ENCODE data around the gene SLC9A9.

The SLC9A9 gene

GRCh38 chr3:143644370-143645089, 203.7 kb downstream of the SLC9A9 start:
- Histone ChIP-seq H3K27me3 (ENCODE audit: insufficient read depth, low read length) (no peaks in the 10 kb centered on the region), H3K79me2 (ENCODE audit: control insufficient read depth, insufficient read depth, low read length, poor library complexity) (no peaks in the 10 kb centered on the region), H3K4ac (ENCODE audit: low read depth, low read length) (no peak overlapping the region), H3K23ac (ENCODE audit: low read length) (no peak overlapping the region), H3K4me1 (ENCODE audit: control insufficient read depth in 1 of 2, insufficient read depth in 2 of 2, low read length in 2 of 2) (peaks cover 3% of the 10 kb centered on the region in 2 experiments), H3K14ac (ENCODE audit: low read length) (no peak overlapping the region), H4K8ac (ENCODE audit: low read depth, low read length) (no peak overlapping the region), H2BK5ac (ENCODE audit: low read depth, low read length, poor library complexity) (no peak overlapping the region), H3K9ac (ENCODE audit: low read length) (no peak overlapping the region), H3K18ac (ENCODE audit: low read length) (no peak overlapping the region), H3K36me3 (ENCODE audit: control insufficient read depth in 1 of 2, insufficient read depth in 2 of 2, low read length in 2 of 2) (peaks cover 0 to 2% of the 10 kb centered on the region in 2 experiments), H4K91ac (ENCODE audit: low read depth, low read length) (no peak overlapping the region), H3K9me3 (ENCODE audit: insufficient read depth, low read depth, low read length) (no peaks in the 10 kb centered on the region), H2BK12ac (ENCODE audit: low read length) (no peak overlapping the region), H2AFZ (ENCODE audit: insufficient read depth, low read length, poor library complexity) (no peak overlapping the region), H3K4me2 (ENCODE audit: low read length) (no peak overlapping the region), H2BK120ac (ENCODE audit: insufficient read depth, low read length, poor library complexity) (no peak overlapping the region), H3K79me1 (ENCODE audit: low read length) (no peaks in the 10 kb centered on the region), H4K12ac (ENCODE audit: low read depth, low read length) (no peak overlapping the region), H2AK5ac (ENCODE audit: low read length) (no peak overlapping the region), H3K27ac (ENCODE audit: low read depth, low read length) (no peak overlapping the region), H3K4me3 (ENCODE audit: low read depth, low read length) (no peak overlapping the region)
- no CpG with 5 or more reads among the region's 4 CpGs for WGBS (ENCODE audit: extremely low coverage, insufficient coverage, insufficient read length)
- DNase-seq = peak; percentile 38 to 79

- peaks cover 0 to 2% of the 10 kb centered on the region in 2 experiments for H3K36me3 ChIP-seq (ENCODE audit: control insufficient read depth in 1 of 2, insufficient read depth in 2 of 2, low read length in 2 of 2)
- no peak overlapping the region for H2AK5ac ChIP-seq (ENCODE audit: low read length)
- no peaks in the 10 kb centered on the region for H3K27me3 ChIP-seq (ENCODE audit: insufficient read depth, low read length)
- WGBS (ENCODE audit: extremely low coverage, insufficient coverage, insufficient read length) = no CpG with 5 or more reads among the region's 1 CpG
- no peak overlapping the region for H3K18ac ChIP-seq (ENCODE audit: low read length)
- no peaks in the 10 kb centered on the region for H3K79me2 ChIP-seq (ENCODE audit: control insufficient read depth, insufficient read depth, low read length, poor library complexity)
- H3K4me1 ChIP-seq (ENCODE audit: control insufficient read depth in 1 of 2, insufficient read depth in 2 of 2, low read length in 2 of 2) = peaks cover 3% of the 10 kb centered on the region in 2 experiments
- no peaks in the 10 kb centered on the region for H3K9me3 ChIP-seq (ENCODE audit: insufficient read depth, low read depth, low read length)
- H3K27ac ChIP-seq (ENCODE audit: low read depth, low read length) = no peak overlapping the region
- H4K12ac ChIP-seq (ENCODE audit: low read depth, low read length) = no peak overlapping the region
- no peak overlapping the region for H2BK5ac ChIP-seq (ENCODE audit: low read depth, low read length, poor library complexity)
- no peak overlapping the region for H4K8ac ChIP-seq (ENCODE audit: low read depth, low read length)
- H2BK120ac ChIP-seq (ENCODE audit: insufficient read depth, low read length, poor library complexity) = no peak overlapping the region
- no peak overlapping the region for H3K4me3 ChIP-seq (ENCODE audit: low read depth, low read length)
- no peak overlapping the region for H3K4ac ChIP-seq (ENCODE audit: low read depth, low read length)
- H3K14ac ChIP-seq (ENCODE audit: low read length) = no peak overlapping the region
- H3K23ac ChIP-seq (ENCODE audit: low read length) = no peak overlapping the region
- no peak overlapping the region for H3K4me2 ChIP-seq (ENCODE audit: low read length)
- no peak overlapping the region for H4K91ac ChIP-seq (ENCODE audit: low read depth, low read length)
- no peak overlapping the region for H3K9ac ChIP-seq (ENCODE audit: low read length)
- H3K79me1 ChIP-seq (ENCODE audit: low read length) = no peaks in the 10 kb centered on the region
- H2BK12ac ChIP-seq (ENCODE audit: low read length) = no peak overlapping the region
- no peak for DNase-seq
- H2AFZ ChIP-seq (ENCODE audit: insufficient read depth, low read length, poor library complexity) = no peak overlapping the region
These were observed 204.4 kb downstream of the SLC9A9 start for GRCh38 chr3:143643905-143644304.

- no peaks in the 10 kb centered on the region for H3K4me1 ChIP-seq (ENCODE audit: control insufficient read depth in 1 of 2, insufficient read depth in 2 of 2, low read length in 2 of 2)
- H3K18ac ChIP-seq (ENCODE audit: low read length) = no peak overlapping the region
- DNase-seq = no peak
- H3K14ac ChIP-seq (ENCODE audit: low read length) = no peak overlapping the region
- no peak overlapping the region for H3K27ac ChIP-seq (ENCODE audit: low read depth, low read length)
- no peaks in the 10 kb centered on the region for H3K36me3 ChIP-seq (ENCODE audit: control insufficient read depth in 1 of 2, insufficient read depth in 2 of 2, low read length in 2 of 2)
- no peaks in the 10 kb centered on the region for H3K27me3 ChIP-seq (ENCODE audit: insufficient read depth, low read length)
- no peak overlapping the region for H2AK5ac ChIP-seq (ENCODE audit: low read length)
- H3K79me1 ChIP-seq (ENCODE audit: low read length) = no peaks in the 10 kb centered on the region
- H3K4me2 ChIP-seq (ENCODE audit: low read length) = no peak overlapping the region
- no peak overlapping the region for H3K23ac ChIP-seq (ENCODE audit: low read length)
- H3K9me3 ChIP-seq (ENCODE audit: insufficient read depth, low read depth, low read length) = no peaks in the 10 kb centered on the region
- no peak overlapping the region for H3K9ac ChIP-seq (ENCODE audit: low read length)
- no peak overlapping the region for H4K8ac ChIP-seq (ENCODE audit: low read depth, low read length)
- WGBS (ENCODE audit: extremely low coverage, insufficient coverage, insufficient read length) = no CpG with 5 or more reads among the region's 3 CpGs
- H3K4ac ChIP-seq (ENCODE audit: low read depth, low read length) = no peak overlapping the region
- H2BK120ac ChIP-seq (ENCODE audit: insufficient read depth, low read length, poor library complexity) = no peak overlapping the region
- no peak overlapping the region for H2AFZ ChIP-seq (ENCODE audit: insufficient read depth, low read length, poor library complexity)
- no peak overlapping the region for H3K4me3 ChIP-seq (ENCODE audit: low read depth, low read length)
- no peak overlapping the region for H2BK12ac ChIP-seq (ENCODE audit: low read length)
- H4K12ac ChIP-seq (ENCODE audit: low read depth, low read length) = no peak overlapping the region
- no peak overlapping the region for H2BK5ac ChIP-seq (ENCODE audit: low read depth, low read length, poor library complexity)
- H3K79me2 ChIP-seq (ENCODE audit: control insufficient read depth, insufficient read depth, low read length, poor library complexity) = no peaks in the 10 kb centered on the region
- no peak overlapping the region for H4K91ac ChIP-seq (ENCODE audit: low read depth, low read length)
These were observed 207.5 kb downstream of the SLC9A9 start for GRCh38 chr3:143640774-143641173.

- no peak overlapping the region for H2AK5ac ChIP-seq (ENCODE audit: low read length)
- no peak overlapping the region for H3K27ac ChIP-seq (ENCODE audit: low read depth, low read length)
- no peak overlapping the region for H3K14ac ChIP-seq (ENCODE audit: low read length)
- H3K36me3 ChIP-seq (ENCODE audit: control insufficient read depth in 1 of 2, insufficient read depth in 2 of 2, low read length in 2 of 2) = no peaks in the 10 kb centered on the region
- no peak overlapping the region for H4K8ac ChIP-seq (ENCODE audit: low read depth, low read length)
- H2AFZ ChIP-seq (ENCODE audit: insufficient read depth, low read length, poor library complexity) = no peak overlapping the region
- no peak overlapping the region for H2BK12ac ChIP-seq (ENCODE audit: low read length)
- no CpG with 5 or more reads among the region's 1 CpG for WGBS (ENCODE audit: extremely low coverage, insufficient coverage, insufficient read length)
- DNase-seq = no peak
- no peak overlapping the region for H3K9ac ChIP-seq (ENCODE audit: low read length)
- no peaks in the 10 kb centered on the region for H3K79me2 ChIP-seq (ENCODE audit: control insufficient read depth, insufficient read depth, low read length, poor library complexity)
- H3K4me1 ChIP-seq (ENCODE audit: control insufficient read depth in 1 of 2, insufficient read depth in 2 of 2, low read length in 2 of 2) = no peaks in the 10 kb centered on the region
- H3K79me1 ChIP-seq (ENCODE audit: low read length) = no peaks in the 10 kb centered on the region
- no peaks in the 10 kb centered on the region for H3K9me3 ChIP-seq (ENCODE audit: insufficient read depth, low read depth, low read length)
- no peak overlapping the region for H2BK5ac ChIP-seq (ENCODE audit: low read depth, low read length, poor library complexity)
- H4K12ac ChIP-seq (ENCODE audit: low read depth, low read length) = no peak overlapping the region
- H3K4ac ChIP-seq (ENCODE audit: low read depth, low read length) = no peak overlapping the region
- no peak overlapping the region for H3K4me2 ChIP-seq (ENCODE audit: low read length)
- no peak overlapping the region for H2BK120ac ChIP-seq (ENCODE audit: insufficient read depth, low read length, poor library complexity)
- H3K23ac ChIP-seq (ENCODE audit: low read length) = no peak overlapping the region
- no peaks in the 10 kb centered on the region for H3K27me3 ChIP-seq (ENCODE audit: insufficient read depth, low read length)
- H4K91ac ChIP-seq (ENCODE audit: low read depth, low read length) = no peak overlapping the region
- no peak overlapping the region for H3K18ac ChIP-seq (ENCODE audit: low read length)
- no peak overlapping the region for H3K4me3 ChIP-seq (ENCODE audit: low read depth, low read length)
These were observed 211.1 kb downstream of the SLC9A9 start for GRCh38 chr3:143637133-143637532.
